GM04504 (cell line): ENCODE data around the gene COL19A1.
"Not testable (repeated sequence)": the region's sequence is repeated elsewhere in the genome, so short reads cannot be mapped to it uniquely, and the experiment has no call there.

Experiments used
- DNase-seq: peaks from one replicate; pipeline ENCODE4 v3.0.0-alpha.2; 2012; ENCODE audit warnings: low read depth

COL19A1 gene

DNA sequence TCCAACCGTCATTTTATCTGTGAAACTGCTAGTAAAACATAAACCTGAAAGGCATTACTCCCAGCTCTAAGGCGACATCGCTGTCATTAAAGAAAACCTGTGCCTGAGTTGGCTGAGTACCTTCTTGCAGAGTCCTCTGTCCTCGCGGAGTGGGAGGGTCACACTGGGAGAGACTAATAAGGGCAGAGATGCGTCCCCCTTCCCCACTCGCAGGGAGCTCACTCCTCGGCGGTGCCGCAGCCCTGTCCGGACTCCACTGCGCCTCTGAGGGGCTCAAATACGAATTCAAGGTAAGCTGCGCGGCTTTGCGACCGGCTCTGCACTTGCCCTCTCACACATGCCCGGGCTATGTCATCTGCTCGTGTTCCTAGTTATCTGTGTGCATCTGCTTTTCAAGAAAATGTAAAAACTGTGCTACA lies at the start of gene COL19A1:
COL19A1 (plus strand) TSS at position 206 of the 419 bp plus-strand sequence. CDS start 13,012 bp downstream, outside the sequence.
- no peak for DNase-seq

DNA sequence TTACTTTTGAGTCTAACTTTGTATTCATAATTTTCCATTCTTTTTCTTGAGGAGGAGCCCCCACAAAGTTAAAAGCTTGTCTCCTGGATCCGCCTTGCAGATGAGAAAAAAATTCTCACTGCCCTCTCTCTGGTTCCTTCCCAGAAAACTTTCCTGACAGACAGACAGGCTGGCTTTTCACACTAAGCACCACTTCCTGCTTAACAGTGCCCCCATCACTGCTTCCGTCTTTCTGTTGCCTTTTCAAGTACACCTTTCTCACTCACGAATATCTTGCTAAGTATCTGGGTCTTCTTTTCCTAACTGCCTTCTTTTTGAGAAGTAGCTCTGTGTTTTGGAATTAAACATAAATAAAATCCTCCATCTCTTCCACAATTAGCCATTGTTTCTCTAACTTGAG lies 49.8 kb upstream of the COL19A1 start:
- DNase-seq, result no peak

DNA sequence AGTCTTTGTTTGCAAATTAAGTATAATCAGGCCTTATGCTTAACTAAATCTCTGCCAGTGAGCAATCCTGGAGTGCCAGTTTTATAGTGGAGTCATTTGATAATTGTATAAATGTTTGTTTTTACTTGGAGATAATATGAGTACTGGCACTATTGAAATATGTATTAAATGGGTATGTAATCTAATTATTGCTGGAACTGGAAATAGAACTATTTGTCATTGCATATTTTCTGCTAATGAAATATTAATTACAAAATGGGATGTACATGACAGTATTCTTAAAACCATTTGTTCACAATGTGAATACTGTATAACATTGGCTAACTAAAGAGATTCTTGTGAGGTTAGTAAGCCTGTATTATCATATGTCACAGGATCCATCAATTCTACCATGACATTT lies 49.0 kb upstream of the COL19A1 start:
- DNase-seq, result no peak

DNA sequence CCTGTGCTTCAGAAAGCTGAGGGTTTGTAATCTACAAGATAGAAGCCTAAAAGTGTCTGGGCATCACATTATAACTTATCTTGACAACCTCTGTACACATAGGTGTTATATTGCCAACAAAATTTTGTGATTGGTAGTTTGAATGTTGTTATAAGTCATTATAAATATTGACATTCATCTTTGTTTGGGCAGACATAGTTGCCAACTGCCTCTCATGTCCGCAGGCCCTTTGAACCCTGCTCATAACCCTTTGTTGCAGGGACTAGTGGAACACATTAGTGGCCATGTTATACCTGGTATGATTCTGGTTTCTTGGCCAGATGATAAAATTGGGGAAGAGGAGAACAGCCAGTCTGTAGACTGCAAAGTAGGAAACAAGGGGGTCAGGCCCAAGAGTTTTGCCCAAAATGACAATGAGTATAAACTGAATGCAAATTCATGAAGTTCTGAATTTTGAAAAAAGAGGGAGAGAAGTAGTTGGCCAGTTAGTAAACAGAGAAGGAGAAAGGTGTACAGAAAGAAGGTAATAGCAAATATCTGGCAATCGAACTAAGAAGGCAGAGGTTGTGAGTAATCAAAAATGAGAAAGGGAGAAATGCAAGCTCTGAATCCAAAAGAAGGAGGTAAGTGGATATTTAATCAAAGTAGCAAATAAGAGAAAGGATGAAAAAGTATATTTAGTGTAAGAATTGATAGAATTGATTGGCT lies 48.0 kb upstream of the COL19A1 start:
- no peak for DNase-seq

DNA sequence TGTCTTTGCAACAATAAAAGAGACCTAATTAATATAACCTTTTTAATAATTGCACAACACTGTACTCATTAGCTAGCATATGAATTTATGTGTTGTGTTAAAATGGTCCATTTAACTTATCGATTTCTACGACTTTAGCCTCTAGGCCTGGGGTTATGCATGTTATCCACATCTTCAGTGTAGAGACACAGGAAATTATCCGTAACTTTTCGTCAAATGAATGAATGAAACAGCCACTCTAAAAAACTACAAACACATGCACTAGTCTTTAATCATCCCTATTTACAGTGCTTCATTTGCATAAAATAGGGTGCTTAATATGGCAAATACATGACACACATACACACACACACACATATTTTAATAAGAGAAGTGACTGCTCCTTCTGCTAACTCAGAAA lies 47.2 kb upstream of the COL19A1 start:
- DNase-seq, result no peak

DNA sequence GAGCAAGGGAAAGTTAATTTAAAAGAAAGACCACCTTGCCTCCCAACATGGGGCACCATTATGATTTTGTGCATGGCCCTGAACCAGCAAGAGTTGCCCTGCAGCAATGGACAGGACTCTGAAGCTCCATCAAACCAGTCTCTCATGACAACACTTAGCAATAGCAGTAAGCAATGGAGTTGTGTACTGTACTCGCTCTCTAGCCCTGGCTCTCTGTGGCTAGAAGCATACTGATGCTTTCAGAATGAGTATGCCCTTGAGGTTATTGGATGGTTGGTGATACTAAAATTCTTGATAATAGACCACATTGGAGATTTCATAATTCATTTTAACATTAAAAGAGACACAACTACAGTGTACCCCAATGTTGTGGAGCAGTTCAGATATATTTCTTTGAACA lies 46.3 kb upstream of the COL19A1 start:
- no peak for DNase-seq

DNA sequence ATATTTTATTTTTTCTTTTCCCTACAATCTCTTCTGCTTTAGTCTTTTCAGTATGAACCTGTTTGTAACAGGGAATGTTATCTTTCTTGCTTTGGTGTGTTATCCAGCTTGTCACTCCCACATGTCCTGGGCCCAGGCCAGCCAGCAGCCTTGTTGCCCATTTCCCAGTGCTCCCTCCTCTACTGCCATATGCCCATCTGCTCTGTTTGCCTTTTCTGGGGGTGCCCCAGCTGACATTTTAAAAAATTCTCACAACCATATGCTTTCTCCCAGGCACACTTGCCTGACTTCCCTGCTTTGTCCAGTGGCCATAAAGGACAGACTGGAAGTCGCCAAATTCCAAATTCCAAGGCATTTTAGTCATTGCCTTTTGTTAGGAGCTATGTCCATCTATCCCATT lies 45.9 kb upstream of the COL19A1 start:
- DNase-seq, result no peak

DNA sequence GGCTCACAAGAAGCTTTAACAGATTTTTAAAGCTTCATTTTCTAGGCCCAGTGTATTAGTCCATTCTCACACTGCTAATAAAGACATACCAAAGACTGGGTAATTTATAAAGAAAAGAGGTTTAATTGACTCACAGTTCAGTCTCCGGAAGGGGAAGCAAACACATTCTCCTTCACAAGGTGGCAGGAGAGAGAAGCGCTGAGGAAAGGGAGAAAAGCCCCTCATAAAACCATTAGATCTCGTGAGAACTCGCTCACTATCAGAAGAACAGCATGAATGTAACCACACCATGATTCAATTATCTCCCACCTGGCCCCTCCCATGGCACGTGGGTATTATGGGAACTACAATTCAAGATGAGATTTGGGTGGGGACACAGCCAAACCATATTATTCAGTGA lies 42.0 kb upstream of the COL19A1 start:
- DNase-seq, result not testable (repeated sequence)

DNA sequence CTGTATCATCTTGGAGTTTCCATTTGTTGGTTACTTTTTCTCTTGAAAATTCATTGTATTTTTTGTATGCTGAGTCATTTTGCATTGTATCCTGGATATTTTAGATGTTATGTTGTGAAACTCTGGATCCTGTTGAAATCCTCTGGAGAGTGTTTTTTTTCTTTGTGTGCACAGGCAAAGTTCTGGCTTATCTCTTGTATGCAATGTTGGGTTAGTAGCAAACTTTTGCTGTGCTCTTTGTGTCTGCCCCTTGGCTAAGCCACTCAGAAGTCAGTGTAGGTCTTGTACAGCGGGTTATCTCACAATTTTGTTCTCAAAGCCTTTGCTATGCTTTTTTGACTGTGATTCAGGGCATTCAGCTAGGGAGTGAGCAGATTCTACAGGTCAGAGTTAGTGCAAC lies 40.5 kb upstream of the COL19A1 start:
- DNase-seq, result peak; percentile 2

DNA sequence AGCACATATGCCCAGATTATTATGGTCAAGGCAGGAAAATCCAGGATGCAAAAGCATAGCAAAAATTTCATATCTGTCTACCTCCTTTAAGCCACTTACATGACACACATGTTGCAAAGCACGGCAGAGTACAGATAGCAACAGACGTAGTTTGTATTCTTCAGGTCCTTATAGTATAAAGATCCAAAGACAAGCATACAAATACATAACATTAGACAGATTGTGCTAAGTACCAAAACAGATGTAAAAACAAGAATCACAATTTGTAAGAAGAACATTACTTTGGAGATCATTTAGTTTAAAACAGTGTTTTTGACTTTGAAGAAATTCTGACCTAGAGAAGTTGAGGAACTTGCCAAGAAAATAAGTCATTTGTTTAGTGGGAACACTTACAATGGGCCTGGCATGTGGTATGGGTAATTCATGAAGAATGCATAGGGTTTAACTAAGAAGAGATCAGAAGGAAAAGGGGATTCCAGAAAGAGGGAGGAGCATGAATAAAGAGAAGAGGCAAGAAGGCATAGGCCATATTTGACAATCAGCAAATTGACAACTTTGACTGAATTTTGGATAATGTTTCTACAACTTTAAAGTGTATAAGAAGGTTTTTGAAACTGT lies 39.0 kb upstream of the COL19A1 start:
- DNase-seq, result peak; percentile 12

DNA sequence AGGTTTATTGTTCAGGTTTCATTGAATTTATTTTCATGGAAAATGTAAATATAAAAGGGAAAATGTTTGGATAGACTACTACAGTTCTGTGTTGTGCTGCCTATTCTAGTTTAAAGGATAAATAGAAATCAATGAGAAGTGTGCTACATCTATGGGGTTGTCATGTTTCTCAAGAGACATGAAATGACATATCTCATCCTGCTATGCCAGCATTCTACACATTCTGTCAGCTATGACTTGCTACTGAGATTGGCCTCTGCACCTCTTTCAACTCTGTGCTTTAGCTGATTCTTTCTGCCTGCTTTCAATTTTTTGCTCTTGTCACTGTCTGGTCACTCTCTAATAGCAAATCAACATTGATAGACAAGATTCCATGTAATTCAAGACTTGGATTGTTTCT lies 33.8 kb upstream of the COL19A1 start:
- DNase-seq, result no peak

DNA sequence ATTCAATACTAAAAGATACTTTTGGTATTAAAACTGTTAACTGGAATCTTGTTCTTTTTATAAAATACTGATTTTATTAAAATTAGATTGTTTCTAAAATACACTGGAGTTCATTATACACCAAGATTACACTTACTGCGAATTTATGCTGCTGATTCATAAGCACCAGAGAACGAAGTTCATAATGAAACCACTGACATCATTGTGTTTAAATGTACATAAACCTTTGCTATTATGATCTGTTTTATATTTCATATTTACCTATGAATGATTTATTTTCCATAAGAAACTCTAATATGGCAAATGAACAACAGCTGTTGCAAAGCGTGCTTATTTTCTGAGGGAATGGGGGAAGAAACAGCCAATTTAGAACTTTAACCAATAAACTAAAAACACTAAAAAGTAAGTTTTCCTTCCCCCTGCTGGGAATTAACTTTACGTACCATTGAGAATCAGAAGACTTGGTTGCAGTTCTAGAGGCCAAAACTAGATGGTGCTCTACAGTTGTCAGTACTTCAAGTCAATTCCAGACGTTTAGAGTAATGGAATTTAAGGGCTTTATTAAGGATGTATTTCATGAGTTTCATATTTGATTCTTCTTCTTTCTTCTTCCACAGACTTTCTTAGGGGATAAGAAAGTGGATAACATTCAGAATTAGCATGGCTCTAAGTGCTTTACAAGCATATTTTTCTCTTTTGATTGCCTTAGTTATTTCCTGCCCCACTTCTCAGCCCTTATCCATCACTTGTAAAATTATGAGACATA lies 30.8 kb upstream of the COL19A1 start:
- peak; percentile 18 for DNase-seq

DNA sequence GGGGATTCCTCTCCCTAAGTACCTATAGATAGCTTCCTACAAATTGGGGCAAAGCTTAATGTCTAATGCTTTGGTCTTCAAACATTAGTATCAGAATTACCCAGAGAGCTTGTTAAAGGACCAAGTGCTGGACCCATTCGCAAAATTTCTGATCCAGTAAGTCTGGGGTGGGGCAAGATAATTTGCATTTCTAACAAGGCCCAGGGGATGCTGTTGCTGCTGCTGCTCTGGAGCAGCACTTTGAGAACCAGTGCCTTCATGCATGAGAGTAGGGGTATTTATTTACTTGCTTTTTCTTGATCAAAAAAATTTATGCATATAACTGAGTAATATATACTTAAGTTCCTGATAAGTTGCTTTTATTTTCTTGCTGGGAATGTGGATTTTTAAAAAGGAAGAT lies 24.5 kb upstream of the COL19A1 start:
- no peak for DNase-seq

DNA sequence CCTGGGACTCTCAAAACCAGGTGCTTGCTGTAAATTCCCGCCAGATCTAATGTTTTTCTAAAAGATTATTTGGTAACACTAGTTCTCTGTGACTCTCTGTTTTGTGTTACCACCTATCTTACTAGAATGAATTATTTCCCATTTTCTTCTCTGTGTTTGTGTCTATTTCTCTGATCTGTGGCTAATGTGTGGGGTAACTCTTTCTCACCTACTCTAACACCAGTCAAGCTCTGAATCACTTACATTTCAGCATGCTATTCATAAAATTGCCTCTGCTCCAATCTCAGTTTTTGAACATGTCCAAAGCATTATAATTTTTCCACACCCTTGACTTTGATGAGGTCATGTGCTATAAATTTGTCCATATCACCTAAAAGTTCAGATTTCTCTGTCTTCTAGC lies 23.2 kb upstream of the COL19A1 start:
- DNase-seq, result no peak

DNA sequence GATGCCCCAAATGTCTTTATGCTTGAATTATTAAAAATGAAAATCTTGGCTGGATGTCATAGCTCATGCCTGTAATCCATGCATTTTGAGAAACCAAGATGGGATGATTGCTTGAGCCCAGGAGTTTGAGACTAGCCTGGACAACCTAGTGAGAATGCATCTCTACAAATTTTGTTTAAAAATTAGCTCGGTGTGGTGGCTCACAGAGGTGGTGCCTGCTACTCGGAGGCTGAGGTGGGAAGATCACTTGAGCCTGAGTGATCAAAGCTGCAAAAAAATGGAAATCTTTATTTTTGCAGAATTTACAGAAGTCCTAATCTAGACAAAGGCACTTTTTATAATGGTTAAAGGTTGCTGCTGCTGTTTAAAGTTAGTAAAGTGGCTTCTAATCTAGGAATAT lies 20.0 kb upstream of the COL19A1 start:
- no peak for DNase-seq

DNA sequence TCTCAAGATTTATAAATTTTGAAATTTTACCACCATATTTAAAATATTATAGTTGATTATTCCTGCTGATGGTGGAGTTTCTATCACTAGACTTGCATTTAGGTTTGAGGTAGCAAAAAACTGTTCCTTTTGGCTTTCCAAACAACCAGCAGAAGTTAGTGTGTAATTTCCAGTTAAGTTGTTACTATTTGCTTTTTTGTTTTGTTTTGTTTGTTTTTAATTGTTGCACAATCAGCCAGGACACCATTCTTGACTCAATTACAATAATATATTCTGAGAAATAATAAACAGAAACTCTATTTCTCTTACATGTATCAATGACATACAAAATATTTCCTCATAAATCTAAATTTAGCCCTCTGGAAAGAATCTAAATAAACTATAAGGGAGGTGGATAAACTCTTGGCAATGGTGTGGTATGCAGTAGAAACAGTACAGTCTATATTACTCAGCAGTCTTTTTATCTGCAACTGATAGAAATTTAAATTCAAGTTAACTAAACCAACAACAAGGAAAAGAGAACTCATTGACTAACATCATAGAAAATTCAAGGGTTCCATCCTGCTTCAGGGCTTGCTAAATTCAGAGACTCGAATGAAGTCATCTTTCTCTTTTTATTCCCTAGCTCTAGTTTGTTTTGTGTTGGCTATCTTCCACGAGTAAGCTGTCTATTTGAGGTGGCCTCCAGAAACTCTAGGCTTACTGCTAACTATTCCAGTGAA lies 19.4 kb upstream of the COL19A1 start:
- DNase-seq, result no peak

DNA sequence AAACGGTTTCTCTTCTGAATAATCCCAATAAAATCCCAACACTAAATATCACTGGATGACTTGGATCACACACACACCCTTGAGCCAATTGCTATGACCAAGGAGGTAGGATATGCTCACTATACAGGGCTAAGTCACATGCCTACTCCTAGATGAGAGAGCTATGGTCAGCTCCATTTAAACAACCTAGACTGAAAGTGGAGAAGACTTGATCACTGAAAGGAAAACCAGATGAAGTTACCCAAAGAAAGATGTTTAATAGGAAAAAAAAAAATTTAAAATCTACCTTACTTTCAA lies 18.9 kb upstream of the COL19A1 start:
- DNase-seq, result no peak

DNA sequence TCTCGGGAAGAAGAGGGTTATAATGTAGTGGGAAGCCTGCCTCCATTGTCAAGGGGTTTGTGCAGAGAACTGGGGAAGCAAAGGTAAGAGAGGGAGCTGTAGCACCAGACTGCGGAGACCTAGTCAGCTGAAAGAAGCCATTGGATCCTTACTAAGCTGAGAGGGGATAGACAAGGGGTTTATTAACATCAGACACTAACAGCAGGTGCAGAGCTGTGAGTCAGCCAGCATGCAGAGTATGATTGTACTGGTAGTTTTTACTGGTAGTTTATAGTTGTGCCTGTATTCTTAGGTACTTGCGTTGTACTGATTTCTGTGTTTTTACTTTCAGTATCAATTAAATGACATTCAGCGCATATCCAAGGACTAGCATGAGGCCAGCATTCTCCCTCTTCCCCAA lies 17.8 kb upstream of the COL19A1 start:
- DNase-seq, result no peak

DNA sequence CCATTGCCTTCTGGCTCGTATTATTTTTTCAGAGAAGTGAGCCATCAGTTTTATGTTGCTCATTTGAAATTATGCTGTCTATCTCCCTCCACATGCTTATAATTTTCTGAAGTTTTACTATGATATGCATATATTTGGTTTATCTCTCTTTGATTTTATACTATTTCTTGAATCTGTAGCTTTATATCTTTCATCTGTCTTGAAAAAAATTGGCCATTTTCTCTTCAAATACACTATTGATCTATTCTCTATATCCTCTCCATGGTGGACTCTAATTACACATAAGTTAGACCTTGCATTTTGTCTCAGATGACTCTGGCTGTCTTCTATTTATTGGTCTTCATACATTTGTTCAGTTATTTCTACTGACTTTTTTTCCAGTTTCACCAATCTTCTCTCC lies 13.7 kb upstream of the COL19A1 start:
- DNase-seq, result no peak

DNA sequence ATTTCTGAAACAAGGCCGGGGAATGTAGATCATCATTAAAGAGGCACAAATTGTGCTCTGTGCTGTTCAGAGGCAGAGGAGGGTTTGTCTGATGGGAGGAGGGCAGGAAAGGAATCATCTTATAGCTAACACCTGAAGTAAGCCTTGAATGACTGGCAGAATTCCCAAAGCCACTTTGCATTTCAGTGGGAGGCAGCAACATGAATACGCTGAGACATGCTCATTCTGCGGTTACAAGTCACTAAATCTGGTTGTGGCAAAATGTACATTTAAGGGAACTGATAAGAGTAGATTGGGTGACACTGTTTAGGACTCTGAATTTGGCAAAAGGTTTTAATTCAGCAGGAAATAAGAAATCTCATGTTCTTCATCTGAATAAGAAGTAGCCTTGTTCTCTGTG lies 4.4 kb upstream of the COL19A1 start:
- DNase-seq, result no peak

DNA sequence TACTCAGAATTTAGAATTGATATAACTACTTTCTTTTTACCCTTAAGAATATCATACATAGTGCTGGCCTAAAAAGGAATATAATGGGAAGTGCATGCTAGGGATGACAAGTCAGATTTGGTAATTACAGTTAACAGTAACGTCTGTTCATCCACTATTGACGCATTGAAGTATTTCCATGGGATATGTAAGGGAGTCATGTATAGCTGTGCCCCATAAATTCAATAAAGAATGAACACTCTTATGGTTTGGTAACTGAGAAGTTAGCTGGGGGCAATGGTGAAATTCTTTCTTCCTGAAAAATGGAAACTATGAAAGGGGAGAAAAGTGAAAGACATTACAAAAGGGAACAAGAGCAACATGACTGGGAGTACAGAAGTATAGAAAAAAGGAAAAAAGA lies 2.6 kb upstream of the COL19A1 start:
- DNase-seq, result no peak

DNA sequence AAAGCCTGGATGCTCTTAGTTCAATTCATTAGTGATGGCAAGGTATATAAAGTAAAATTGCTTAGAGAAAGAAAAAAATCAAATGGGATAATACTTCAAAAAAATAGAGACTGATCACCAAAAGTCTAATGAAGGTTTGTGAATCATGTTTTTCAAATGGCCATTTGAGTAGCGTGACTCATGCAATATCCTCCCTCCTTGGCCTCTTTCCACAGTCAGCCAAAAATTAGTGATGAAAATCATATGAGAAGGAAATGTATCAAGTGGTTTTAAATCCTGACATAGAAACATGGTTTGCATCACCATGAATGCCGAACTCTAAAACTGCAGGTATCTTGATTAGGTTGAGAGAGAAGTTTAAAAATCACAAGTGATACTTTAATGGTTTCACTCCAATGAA lies 1.2 kb upstream of the COL19A1 start:
- peak; percentile 18 for DNase-seq
